Measurements from ENCODE around the gene SH3D19. TPM values are rescaled to one million over a fixed set of nuclear protein-coding genes. Genes with fewer than 3 reads are reported as not detected.

The SH3D19 gene
- total RNA-seq, 4 donors from 2014 or later: 35.2 to 316 (median 131) TPM

DNA sequence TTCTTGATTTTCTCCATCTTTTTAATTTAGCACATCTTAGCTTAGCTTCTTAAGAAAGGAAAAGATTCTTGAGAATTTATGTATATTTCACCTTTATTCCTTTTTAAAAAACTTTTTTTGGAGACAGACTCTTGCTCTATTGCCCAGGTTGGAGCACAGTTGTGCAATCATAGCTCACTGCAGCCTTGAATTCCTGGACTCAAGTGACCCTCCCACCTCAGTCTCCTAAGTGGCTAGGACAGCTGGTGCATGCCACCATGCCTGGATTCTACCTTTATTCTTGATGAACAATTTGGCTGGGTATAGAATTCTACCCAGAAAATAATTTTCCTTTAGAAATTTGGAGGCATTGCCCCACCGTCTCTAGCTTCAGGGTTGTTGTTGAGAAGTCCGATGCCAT is 19.5 kb upstream of the SH3D19 start:
- no peak for DNase-seq
- Histone ChIP-seq H3K4me1 (no peaks in the 10 kb centered on the region), H3K27me3 (no peaks in the 10 kb centered on the region), H3K27ac (no peak overlapping the region), H3K36me3 (no peaks in the 10 kb centered on the region), H3K9me3 (no peaks in the 10 kb centered on the region), H3K4me3 (no peak overlapping the region)
- TF ChIP-seq, protein P1, sequence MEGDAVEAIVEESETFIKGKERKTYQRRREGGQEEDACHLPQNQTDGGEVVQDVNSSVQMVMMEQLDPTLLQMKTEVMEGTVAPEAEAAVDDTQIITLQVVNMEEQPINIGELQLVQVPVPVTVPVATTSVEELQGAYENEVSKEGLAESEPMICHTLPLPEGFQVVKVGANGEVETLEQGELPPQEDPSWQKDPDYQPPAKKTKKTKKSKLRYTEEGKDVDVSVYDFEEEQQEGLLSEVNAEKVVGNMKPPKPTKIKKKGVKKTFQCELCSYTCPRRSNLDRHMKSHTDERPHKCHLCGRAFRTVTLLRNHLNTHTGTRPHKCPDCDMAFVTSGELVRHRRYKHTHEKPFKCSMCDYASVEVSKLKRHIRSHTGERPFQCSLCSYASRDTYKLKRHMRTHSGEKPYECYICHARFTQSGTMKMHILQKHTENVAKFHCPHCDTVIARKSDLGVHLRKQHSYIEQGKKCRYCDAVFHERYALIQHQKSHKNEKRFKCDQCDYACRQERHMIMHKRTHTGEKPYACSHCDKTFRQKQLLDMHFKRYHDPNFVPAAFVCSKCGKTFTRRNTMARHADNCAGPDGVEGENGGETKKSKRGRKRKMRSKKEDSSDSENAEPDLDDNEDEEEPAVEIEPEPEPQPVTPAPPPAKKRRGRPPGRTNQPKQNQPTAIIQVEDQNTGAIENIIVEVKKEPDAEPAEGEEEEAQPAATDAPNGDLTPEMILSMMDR (IDR thresholded peaks at IDR 0.05): no peak
- TF ChIP-seq POLR2A (IDR thresholded peaks at IDR 0.05): no peak
- intact Hi-C loops (cut with DNase I; ENCODE audit: low total_unique reads): no loop called here

GRCh38 chr4:151340751-151341385 is 15.5 kb upstream of the SH3D19 start:
- Histone ChIP-seq H3K4me3 (no peak overlapping the region), H3K9me3 (no peaks in the 10 kb centered on the region), H3K36me3 (no peaks in the 10 kb centered on the region), H3K4me1 (no peaks in the 10 kb centered on the region), H3K27ac (no peak overlapping the region), H3K27me3 (no peaks in the 10 kb centered on the region)
- intact Hi-C loops (cut with DNase I; ENCODE audit: low total_unique reads): no loop called here
- DNase-seq: no peak
- TF ChIP-seq POLR2A (IDR thresholded peaks at IDR 0.05): no peak
- TF ChIP-seq, protein P1 (IDR thresholded peaks at IDR 0.05): no peak

DNA sequence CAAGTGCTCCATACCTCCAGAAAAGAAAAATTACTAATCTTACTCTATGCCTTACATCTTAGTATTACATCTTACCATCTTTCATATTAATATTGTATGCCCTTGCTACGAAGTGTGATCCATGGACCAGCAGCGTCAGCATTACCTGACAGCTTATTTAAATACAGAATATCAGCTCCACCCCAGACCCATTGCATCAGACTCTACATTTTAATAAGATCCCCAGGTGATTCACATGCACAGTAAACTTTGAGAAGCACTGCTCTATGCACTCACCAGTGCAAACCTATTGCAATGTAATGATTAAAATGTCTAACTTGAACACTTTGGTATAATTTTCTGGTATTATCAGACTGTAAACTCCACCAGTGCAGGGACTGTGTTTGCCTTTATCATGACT is 14.1 kb upstream of the SH3D19 start:
- intact Hi-C loops (cut with DNase I; ENCODE audit: low total_unique reads): no loop called here
- Histone ChIP-seq H3K9me3 (no peaks in the 10 kb centered on the region), H3K4me1 (no peaks in the 10 kb centered on the region), H3K4me3 (no peak overlapping the region), H3K36me3 (no peaks in the 10 kb centered on the region), H3K27me3 (no peaks in the 10 kb centered on the region), H3K27ac (no peak overlapping the region)
- TF ChIP-seq POLR2A (IDR thresholded peaks at IDR 0.05): no peak
- TF ChIP-seq, protein P1 (IDR thresholded peaks at IDR 0.05): no peak
- DNase-seq: no peak

GRCh38 chr4:151331276-151332042 is 6.1 kb upstream of the SH3D19 start:
- H3K27ac ChIP-seq: no peak overlapping the region
- no peak overlapping the region for H3K4me3 ChIP-seq
- no peaks in the 10 kb centered on the region for H3K4me1 ChIP-seq
- TF ChIP-seq POLR2A (IDR thresholded peaks at IDR 0.05): no peak
- TF ChIP-seq, protein P1 (IDR thresholded peaks at IDR 0.05): no peak
- H3K9me3 ChIP-seq: no peaks in the 10 kb centered on the region
- H3K27me3 ChIP-seq: no peaks in the 10 kb centered on the region
- H3K36me3 ChIP-seq: no peaks in the 10 kb centered on the region
- intact Hi-C loops (cut with DNase I; ENCODE audit: low total_unique reads): no loop called here
- no peak for DNase-seq

Measured in uterus (tissue), 4 donors.